ENCODE results near the gene GEN1.

- TF ChIP-seq CTCF (IDR thresholded peaks at IDR 0.05) = no peak
- no peak for TF ChIP-seq EZH2 (IDR thresholded peaks at IDR 0.05; ENCODE audit: borderline replicate concordance, insufficient read depth, low read depth, low read length, poor library complexity, severe bottlenecking)
These were observed 41.4 kb downstream of the GEN1 start for GRCh38 chr2:17795309-17795708.

Measured in B cell (primary cell).